Measurements from ENCODE around the gene DDX56.

The DDX56 gene

GRCh38 chr7:44534087-44534486 is 39.6 kb downstream of the DDX56 start:
- no peak for DNase-seq

GRCh38 chr7:44533301-44534055 is 40.2 kb downstream of the DDX56 start:
- no peak for DNase-seq

GRCh38 chr7:44531421-44532380 is 42.0 kb downstream of the DDX56 start:
- DNase-seq: no peak

GRCh38 chr7:44530990-44531389 is 42.7 kb downstream of the DDX56 start:
- no peak for DNase-seq

GRCh38 chr7:44524811-44525388 is 48.8 kb downstream of the DDX56 start:
- DNase-seq: no peak

- peak; percentile 5 for DNase-seq
These were observed 51.4 kb downstream of the DDX56 start for GRCh38 chr7:44522315-44522714.

GRCh38 chr7:44521347-44522095 is 52.2 kb downstream of the DDX56 start:
- peak; percentile 33 for DNase-seq

GRCh38 chr7:44520574-44520973 is 53.1 kb downstream of the DDX56 start:
- peak; percentile 40 for DNase-seq

GRCh38 chr7:44519546-44519945 is 54.2 kb downstream of the DDX56 start:
- DNase-seq: no peak

GRCh38 chr7:44518761-44519160 is 54.9 kb downstream of the DDX56 start:
- DNase-seq: no peak

GRCh38 chr7:44517175-44517574 is 56.5 kb downstream of the DDX56 start:
- no peak for DNase-seq

Measured in activated CD8-positive, alpha-beta memory T cell treated with anti-CD3 and anti-CD28 coated beads for 24 hours (primary cell).